Testis (tissue), 3 donors: ENCODE data around the gene LY6G6C. TPM values are rescaled to one million over a fixed set of nuclear protein-coding genes. Genes with fewer than 3 reads are reported as not detected.
A peak's percentile ranks its signal among the peaks of the same experiment; 100 is the strongest.

ENCODE experiments used
- DNase-seq: peaks from one replicate; pipeline ENCODE4 v3.0.0-alpha.2; 2019
- H3K27ac ChIP-seq, 2 donors: fragments of 200-600 bp; sonication (generic); one replicate each; pipeline ENCODE4 v1.5.1; 2019
- H3K27me3 ChIP-seq: fragments of 200-600 bp; sonication (generic); one replicate; pipeline ENCODE4 v1.5.1; 2019
- H3K36me3 ChIP-seq: fragments of 200-600 bp; sonication (generic); one replicate; pipeline ENCODE4 v1.5.1; 2017; ENCODE audit warnings: low read depth; ENCODE audit errors: missing control alignments
- H3K4me1 ChIP-seq: fragments of 200-600 bp; sonication (generic); one replicate; pipeline ENCODE4 v1.5.1; 2019
- H3K4me3 ChIP-seq, 2 donors: fragments of 200-600 bp; sonication (generic); one replicate each; pipeline ENCODE4 v1.5.1; 2017 to 2019
- H3K9me3 ChIP-seq: fragments of 200-600 bp; sonication (generic); one replicate; pipeline ENCODE4 v1.5.1; 2017
- POLR2A ChIP-seq: fragments of 450-650 bp; IDR thresholded peaks from one replicate; pipeline ENCODE4 v1.6.1; 2017; ENCODE audit warnings: antibody characterized with exemption, mild to moderate bottlenecking, moderate library complexity
- WGBS, 2 donors: methylation state at CpG; one replicate each; pipeline ENCODE4 v1.1.5; 2018; 5-methylcytosine and 5-hydroxymethylcytosine counted together
- intact Hi-C: fragments of 100-400 bp; cut with DNase I; formaldehyde crosslinking; loops from one replicate; pipeline ENCODE4 v1.15.1; 2023; ENCODE audit warnings: low total_unique reads
- polyA plus RNA-seq: library from polyadenylated mRNA; stranded (reverse); fragments of 350-450 nt; fragmentation: Illumina TruSeq; extraction: RNeasy Lipid Tissue Mini Kit (QIAGEN cat#74804); gene quantifications from one replicate; pipeline ENCODE4 v1.2.3, GENCODE V29; 2014; ENCODE audit warnings: low read depth, low replicate concordance; ENCODE audit not compliant: insufficient read depth
- total RNA-seq, 2 donors: library from RNA; depleted of rRNA; stranded (reverse); fragments of >200 nt; gene quantifications; one replicate each; pipeline ENCODE4 v1.2.3, GENCODE V29; 2016
- TF ChIP-seq, protein P1 (sequence below), 3 experiments: fragments of 450-650 bp in 2 of 3; fragments of 200-600 bp in 1 of 3; sonication (generic) in 1 of 3; IDR thresholded peaks; one replicate each; pipeline ENCODE4 v1.5.1; 2016 to 2019; ENCODE audit warnings: antibody characterized with exemption in 3 of 3, mild to moderate bottlenecking in 2 of 3, moderate library complexity in 1 of 3

LY6G6C gene
- total and polyA plus RNA-seq, 3 donors from 2014 or later = 0.39 to 1.4 TPM; not detected in 1

DNA sequence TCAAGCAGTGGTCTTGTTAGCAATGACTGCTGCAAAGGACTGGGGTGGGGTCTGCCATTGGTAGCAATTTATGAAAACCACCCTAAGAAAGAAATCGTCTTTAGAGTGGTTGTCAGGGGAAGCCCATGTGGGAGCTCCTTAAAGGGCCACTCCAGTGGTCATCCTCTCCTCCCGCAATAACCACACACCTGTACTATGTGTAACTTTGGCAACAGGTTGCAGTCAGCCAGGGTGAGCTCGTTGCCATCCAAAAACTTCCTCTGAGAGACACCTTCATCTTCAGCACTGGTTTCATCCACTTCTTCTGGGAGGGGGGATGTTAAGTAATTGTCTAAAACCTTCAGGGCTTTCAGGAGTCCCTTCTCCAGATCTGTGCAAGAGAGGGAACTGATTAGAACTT is 10.5 kb upstream of the LY6G6C start:
- peaks cover 17% of the 10 kb centered on the region for H3K4me1 ChIP-seq
- no peaks in the 10 kb centered on the region for H3K9me3 ChIP-seq
- H3K4me3 ChIP-seq = no peak overlapping the region
- no peak overlapping the region for H3K27ac ChIP-seq
- 75 to 76% methylated on average over 3 of the region's 3 CpGs for WGBS, 2 donors
- DNase-seq = no peak
- H3K36me3 ChIP-seq = no peaks in the 10 kb centered on the region
- TF ChIP-seq POLR2A = no peak
- TF ChIP-seq, protein P1, sequence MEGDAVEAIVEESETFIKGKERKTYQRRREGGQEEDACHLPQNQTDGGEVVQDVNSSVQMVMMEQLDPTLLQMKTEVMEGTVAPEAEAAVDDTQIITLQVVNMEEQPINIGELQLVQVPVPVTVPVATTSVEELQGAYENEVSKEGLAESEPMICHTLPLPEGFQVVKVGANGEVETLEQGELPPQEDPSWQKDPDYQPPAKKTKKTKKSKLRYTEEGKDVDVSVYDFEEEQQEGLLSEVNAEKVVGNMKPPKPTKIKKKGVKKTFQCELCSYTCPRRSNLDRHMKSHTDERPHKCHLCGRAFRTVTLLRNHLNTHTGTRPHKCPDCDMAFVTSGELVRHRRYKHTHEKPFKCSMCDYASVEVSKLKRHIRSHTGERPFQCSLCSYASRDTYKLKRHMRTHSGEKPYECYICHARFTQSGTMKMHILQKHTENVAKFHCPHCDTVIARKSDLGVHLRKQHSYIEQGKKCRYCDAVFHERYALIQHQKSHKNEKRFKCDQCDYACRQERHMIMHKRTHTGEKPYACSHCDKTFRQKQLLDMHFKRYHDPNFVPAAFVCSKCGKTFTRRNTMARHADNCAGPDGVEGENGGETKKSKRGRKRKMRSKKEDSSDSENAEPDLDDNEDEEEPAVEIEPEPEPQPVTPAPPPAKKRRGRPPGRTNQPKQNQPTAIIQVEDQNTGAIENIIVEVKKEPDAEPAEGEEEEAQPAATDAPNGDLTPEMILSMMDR (IDR thresholded peaks at IDR 0.05) = no peak
- intact Hi-C loops = no loop called here
- H3K27me3 ChIP-seq = no peaks in the 10 kb centered on the region

DNA sequence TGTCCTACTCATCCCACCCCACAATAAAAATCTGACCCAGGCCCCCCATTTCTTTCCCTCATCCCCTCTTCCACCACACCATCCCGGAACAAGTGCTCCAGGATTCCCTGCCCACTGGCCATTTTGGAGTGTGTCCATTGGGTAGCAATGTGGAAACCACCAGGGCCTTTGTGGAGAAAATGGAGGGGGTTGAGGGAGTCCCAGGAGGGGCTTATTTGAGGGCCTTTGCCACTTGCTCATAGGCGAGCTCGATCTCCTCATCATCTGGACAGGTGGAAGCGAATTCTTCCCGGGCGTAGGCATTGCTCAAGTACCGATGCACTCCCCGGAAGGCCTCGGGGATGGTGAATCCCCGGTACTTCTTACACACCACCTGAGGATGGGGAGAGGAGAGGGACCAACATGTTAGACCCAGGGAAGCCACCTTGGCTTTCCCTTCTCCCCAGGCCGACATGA is 9.1 kb upstream of the LY6G6C start:
- no peak for DNase-seq
- 74 to 76% methylated on average over 11 of the region's 11 CpGs for WGBS, 2 donors
- no peaks in the 10 kb centered on the region for H3K36me3 ChIP-seq

GRCh38 chr6:31729979-31730630 is 8.6 kb upstream of the LY6G6C start:
- peak; percentile 94 for DNase-seq
- H3K27ac ChIP-seq = peak overlapping the region; percentile 94 to 96
- peak overlapping the region; percentile 66 to 85 for H3K4me3 ChIP-seq
- WGBS, 2 donors = 2 to 4% methylated on average over 15 to 40 of the region's 46 CpGs
- no peaks in the 10 kb centered on the region for H3K27me3 ChIP-seq
- peak; percentile 61 for TF ChIP-seq POLR2A
- TF ChIP-seq, protein P1 (IDR thresholded peaks at IDR 0.05) = no peak
- H3K36me3 ChIP-seq = no peaks in the 10 kb centered on the region
- H3K9me3 ChIP-seq = no peaks in the 10 kb centered on the region
- intact Hi-C loops = no loop called here
- peaks cover 14% of the 10 kb centered on the region for H3K4me1 ChIP-seq

More for the DNA sequence above, 9.1 kb upstream of the LY6G6C start:
- H3K4me1 ChIP-seq = peaks cover 14% of the 10 kb centered on the region
- TF ChIP-seq, protein P1 (IDR thresholded peaks at IDR 0.05) = no peak
- TF ChIP-seq POLR2A = no peak
- H3K4me3 ChIP-seq = peak overlapping the region in 1 of 2 donors; percentile 85
- no peaks in the 10 kb centered on the region for H3K27me3 ChIP-seq
- no peaks in the 10 kb centered on the region for H3K9me3 ChIP-seq
- intact Hi-C loops = no loop called here
- peak overlapping the region; percentile 94 to 96 for H3K27ac ChIP-seq

DNA sequence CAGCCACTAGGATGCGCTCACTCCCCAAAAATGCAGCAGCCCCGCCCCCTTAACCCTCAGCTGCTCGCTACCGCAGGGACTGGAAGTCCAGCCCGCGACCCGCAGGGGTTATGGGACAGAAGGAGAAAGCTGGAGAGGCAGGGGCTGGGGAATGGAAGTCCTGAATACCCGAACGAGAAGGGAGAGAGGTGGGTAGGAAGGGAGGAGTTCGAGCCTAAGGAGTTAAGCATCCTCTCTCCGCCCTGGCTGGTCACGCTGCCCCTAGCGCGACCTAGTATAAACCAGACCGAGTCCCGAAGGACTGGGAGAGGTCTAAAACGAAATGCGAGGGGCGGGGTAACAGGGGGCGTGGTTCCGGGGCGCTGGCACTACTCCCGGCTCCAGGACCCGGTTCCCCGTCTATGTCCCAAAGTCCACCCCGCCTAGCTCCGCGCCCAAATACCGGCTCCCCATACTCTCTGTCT is 8.0 kb upstream of the LY6G6C start:
- no peaks in the 10 kb centered on the region for H3K9me3 ChIP-seq
- H3K4me3 ChIP-seq = peak overlapping the region; percentile 66 to 85
- DNase-seq = peak; percentile 93
- WGBS, 2 donors = 0 to 1% methylated on average over 28 of the region's 29 CpGs
- H3K4me1 ChIP-seq = peaks cover 10% of the 10 kb centered on the region
- H3K27me3 ChIP-seq = no peaks in the 10 kb centered on the region
- intact Hi-C loops = no loop called here
- TF ChIP-seq, protein P1 (IDR thresholded peaks at IDR 0.05) = peak; percentile 2 to 72 (median 51)
- TF ChIP-seq POLR2A = no peak
- no peaks in the 10 kb centered on the region for H3K36me3 ChIP-seq
- peak overlapping the region; percentile 94 to 96 for H3K27ac ChIP-seq
